GM12892 (cell line): Measurements from ENCODE around the gene LMTK3.

ENCODE experiments used
- POLR2A ChIP-seq: IDR thresholded peaks from 2 replicates; pipeline ENCODE4 v1.6.1; 2011; ENCODE audit warnings: low read depth, low read length, control low read depth
- POLR2AphosphoS5 ChIP-seq: IDR thresholded peaks from 2 replicates; pipeline ENCODE4 v1.6.1; 2011; ENCODE audit warnings: low read depth, low read length, control low read depth
- TAF1 ChIP-seq: IDR thresholded peaks from 2 replicates; pipeline ENCODE4 v1.6.1; 2011; ENCODE audit warnings: low read depth, mild to moderate bottlenecking, control low read depth, low read length, borderline replicate concordance

DNA sequence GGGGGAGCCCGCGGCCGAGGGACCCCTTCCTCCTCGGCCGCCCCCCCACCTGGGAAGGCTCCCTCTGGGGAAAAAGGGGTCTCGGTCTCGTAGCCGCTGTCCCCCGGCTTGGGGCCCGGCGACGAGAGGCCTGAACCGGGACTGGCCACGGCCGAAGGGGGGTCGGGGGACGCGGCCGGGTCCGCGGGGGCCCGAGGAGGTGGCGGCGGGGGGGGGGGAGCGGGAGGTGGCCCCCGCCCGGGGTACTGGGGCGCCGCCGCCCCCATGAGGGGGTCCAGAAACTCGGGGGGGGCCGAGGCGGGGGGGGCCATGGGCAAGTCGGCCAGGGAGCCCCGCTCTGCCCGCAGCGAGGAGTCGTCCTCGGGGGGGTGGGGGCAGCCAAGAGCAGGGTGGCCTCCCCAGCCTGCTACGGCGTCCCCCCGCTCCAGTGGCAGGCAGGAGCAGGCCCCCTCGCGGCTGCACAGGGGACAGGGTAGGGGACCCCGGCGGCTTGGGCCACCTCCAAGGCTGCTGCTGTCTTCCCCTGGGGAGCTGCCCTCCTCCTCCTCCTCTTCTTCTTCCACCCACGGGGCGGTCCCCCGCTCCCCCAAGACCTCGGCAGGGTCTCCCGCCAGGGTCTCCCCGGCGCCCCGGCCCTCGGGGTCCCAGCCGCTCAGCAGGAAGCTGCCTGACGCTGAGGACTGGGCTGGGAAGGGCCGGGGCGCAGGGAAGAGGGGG lies 12.9 kb downstream of the LMTK3 start:
- TF ChIP-seq POLR2AphosphoS5 (no peak), POLR2A (no peak), TAF1 (no peak)
